GM20431 (cell line): ENCODE data around the gene KMT2C.
"Not testable (repeated sequence)": the region's sequence is repeated elsewhere in the genome, so short reads cannot be mapped to it uniquely, and the experiment has no call there.

Experiments used
- in situ Hi-C: fragments of 300-500 bp; cut with MseI, MboI; formaldehyde crosslinking; loops from one replicate; pipeline ENCODE4 v1.15.0; 2020; ENCODE audit warnings: low sequenced_read_pairs; ENCODE audit not compliant: unreplicated experiment

KMT2C gene

GRCh38 chr7:152406491-152406890 is 29.3 kb downstream of the KMT2C start:
- in situ Hi-C loops, result no loop called here

DNA sequence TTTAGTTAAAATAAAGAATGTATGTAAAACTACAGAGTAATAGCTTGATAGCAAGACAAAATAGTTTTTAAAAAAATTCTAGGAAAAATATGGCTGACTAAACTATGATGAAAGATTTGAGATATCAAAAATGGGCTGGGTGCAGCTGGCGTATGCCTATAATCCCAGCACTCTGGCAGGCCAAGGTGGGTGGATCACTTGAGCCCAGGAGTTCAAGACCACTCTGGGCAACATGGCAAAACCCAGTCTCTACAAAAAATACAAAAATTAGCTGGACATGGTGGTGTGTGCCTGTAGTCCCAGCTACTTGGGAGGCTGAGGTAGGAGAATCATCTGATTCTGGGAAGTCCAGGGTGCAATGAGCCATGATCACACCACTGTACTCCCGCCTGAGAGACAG is 29.8 kb downstream of the KMT2C start:
- in situ Hi-C loops, result not testable (repeated sequence)

- in situ Hi-C loops, result no loop called here
Observed at GRCh38 chr7:152403726-152404125, 32.1 kb downstream of the KMT2C start.

DNA sequence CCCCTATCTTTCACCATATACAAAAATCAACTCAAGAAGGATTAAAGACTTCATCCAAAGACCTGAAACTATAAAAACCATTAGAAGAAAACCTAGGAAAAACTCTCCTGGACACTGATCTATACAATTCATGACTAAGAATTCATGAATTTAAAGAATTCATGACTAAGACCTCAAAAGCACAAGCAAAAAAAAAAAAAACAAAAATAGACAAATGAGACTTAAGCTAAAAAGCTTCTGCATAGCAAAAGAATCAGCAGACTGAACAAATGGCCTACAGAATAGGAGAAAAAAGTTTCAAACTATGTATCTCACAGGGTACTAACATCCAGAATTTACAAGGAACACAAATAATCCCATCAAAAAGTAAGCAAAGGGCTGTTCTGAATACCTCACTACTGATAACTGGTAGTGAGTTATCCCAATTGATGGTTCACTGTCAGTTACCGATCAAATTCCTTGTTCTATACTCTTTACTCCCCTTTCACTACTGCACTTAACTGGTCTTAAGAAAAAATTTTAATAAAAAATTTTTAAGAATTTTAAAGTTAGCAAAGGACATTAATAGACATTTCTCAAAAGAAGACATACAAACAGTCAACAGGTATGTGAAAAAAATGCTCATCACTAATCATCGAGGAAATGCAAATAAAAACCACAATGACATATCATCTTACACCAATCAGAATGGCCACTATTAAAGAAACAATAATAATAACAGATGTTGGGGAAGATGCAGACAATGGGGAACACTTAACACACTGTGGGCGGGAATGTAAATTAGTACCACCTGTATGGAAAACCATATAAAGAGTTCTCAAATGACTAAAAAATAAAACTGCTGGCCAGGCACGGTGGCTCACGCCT is 33.2 kb downstream of the KMT2C start:
- in situ Hi-C loops, result no loop called here

DNA sequence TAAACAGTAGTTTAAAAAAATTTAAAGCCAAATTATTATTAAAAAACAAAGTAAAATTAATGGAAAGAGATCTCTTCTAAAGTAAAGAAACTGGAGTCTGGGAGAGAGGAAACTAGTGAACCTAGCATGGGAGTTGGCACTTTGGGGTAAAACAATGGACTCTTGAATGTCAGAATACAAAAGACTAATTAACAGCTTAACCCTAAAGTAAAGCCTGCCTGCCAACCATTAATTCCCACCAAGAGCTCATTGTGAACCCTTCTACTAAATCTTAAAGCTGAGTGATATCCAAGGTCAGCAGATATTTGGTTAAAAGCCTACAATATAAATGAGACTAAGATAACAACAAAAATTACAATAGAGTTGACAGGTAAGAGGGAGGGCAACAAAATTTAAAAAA is 36.5 kb downstream of the KMT2C start:
- in situ Hi-C loops, result no loop called here

- in situ Hi-C loops, result no loop called here
Observed at GRCh38 chr7:152395112-152395511, 40.7 kb downstream of the KMT2C start.

GRCh38 chr7:152394214-152394613 is 41.6 kb downstream of the KMT2C start:
- in situ Hi-C loops, result not testable (repeated sequence)

- in situ Hi-C loops, result no loop called here
Observed at GRCh38 chr7:152392254-152392653, 43.5 kb downstream of the KMT2C start.

DNA sequence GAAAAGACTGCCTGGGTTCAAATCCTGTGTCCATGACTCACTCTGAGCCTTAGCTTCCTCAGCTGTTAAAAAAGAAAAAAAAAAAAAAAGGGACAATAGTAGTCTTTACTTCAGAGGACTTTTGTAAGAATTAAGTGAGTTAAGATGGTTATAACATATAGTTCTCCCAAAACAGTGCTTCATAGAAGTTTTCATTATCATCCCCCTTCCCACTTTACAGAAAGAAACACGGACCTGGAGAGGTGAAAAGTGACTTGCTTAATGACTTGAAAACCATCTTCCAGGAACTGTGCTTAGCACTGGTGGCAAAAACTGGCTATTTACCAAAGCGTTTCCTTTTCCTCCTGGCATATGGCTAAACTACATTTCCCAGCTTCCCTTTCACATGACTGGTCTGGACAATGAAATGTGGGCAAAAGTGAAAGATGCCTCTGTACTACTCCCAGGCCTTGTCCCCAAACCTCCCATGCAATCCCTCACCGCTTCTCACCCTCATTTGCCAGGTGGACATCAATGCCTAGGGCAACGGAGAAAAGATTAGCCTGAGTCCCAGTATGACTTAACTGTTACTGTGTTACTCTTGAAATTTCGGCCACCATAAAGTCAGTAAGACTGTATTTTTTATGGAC is 49.6 kb downstream of the KMT2C start:
- in situ Hi-C loops, result not testable (repeated sequence)

- in situ Hi-C loops, result not testable (repeated sequence)
Observed at GRCh38 chr7:152384235-152385200, 51.3 kb downstream of the KMT2C start.

DNA sequence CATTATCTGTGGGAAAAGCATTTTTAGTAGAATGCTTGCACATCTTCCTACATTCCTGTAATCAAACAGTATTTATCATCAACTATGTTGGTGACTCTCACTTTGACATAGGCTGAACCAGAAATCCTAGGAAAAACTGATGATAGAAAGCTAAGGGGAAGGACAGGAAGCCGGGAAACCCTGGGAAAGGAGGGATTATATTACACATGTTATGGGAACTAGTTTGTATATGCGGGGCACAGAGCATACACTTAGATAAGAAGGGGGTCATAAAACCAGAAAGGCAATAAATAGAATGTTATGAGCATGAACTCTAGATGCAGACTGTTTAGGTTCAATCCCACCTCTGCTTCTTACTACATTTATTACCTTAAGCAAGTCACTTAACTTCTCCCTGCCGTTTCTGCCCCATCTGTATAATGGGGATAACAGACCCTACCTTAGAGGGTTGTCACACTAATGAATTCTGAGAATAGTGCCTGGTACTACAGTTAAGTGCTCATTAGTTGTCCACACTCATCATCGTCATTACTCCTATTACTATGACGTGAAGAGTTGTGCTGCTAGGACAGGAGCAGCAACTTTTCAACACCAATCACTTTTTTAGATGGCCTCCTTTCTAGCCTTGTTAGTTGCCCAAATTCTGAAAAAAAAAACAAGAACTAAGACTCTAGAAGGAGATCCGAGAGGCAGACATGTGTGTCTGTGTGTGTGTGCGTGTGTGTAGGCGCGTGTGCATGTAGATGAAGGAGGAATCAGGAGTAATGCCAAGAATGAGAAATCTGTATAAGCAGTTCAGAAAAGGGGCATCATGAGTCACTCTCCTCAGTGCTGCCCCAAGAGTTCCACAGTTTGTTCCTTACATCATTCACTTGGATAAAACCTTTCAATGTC is 52.2 kb downstream of the KMT2C start:
- in situ Hi-C loops, result no loop called here

GRCh38 chr7:152382244-152382643 is 53.6 kb downstream of the KMT2C start:
- in situ Hi-C loops, result no loop called here

DNA sequence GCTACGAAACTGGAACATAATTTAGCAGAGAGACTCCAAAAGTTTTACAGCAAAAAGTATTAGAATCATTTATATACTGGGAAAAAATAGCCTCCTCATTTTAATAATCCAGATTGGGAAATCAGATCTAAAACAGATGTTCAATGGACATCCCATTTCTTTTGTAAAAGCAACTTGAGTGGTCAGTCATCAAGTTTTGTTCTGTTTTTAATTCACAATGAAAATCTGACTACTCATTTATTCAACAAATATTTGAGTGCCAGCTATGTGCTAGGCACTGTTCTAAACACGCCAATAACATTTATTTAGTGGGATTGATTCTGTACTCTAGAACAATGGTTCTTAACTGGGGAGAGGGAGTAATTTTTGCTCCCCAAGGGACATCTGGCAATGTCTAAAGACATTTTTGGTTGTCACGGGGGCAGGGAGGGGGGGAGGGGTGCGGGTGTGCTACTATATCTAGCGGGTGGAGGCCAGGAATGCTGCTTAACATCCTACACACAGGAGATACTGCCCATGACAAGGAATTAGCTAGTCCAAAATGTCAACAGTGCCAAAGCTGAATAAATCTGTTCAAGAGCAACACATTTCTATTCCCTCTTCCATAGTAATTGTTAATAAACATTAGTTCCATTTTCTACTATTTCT is 54.7 kb downstream of the KMT2C start:
- in situ Hi-C loops, result not testable (repeated sequence)

DNA sequence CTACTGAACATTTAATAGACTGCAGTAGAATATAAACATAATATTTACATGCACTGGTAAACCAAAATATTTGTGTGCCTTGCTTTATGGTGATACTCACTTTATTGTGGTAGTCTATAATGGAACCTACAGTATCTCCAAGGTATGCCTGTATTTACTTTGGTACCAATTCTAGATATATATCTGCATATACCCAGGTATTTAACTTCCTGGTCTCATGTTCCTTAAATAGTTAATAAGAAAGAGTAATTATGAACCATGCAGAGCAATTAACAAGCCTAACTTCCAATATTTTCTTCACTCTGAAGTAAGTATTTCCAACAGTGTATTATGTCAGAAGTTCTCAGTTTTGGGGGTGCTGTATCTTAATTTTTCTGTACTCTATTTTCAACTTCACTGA is 57.3 kb downstream of the KMT2C start:
- in situ Hi-C loops, result not testable (repeated sequence)

GRCh38 chr7:152376716-152377484 is 58.9 kb downstream of the KMT2C start:
- in situ Hi-C loops, result not testable (repeated sequence)

GRCh38 chr7:152370297-152370696 is 65.5 kb downstream of the KMT2C start:
- in situ Hi-C loops, result no loop called here

GRCh38 chr7:152369518-152369917 is 66.3 kb downstream of the KMT2C start:
- in situ Hi-C loops, result no loop called here

- in situ Hi-C loops, result no loop called here
Observed at GRCh38 chr7:152367170-152367569, 68.6 kb downstream of the KMT2C start.
